SU-DHL-6 (cell line): Measurements from ENCODE around the gene CD83.

Source experiments
- H2AFZ ChIP-seq: fragments of 200-600 bp; sonication (generic); 2 replicates; pipeline ENCODE4 v1.6.1; 2014; ENCODE audit warnings: low read depth, mild to moderate bottlenecking, moderate library complexity, mixed read lengths, antibody characterized with exemption, low read length; ENCODE audit not compliant: severe bottlenecking
- H3F3A ChIP-seq: fragments of 200-600 bp; shearing (Covaris generic); 2 replicates; pipeline ENCODE4 v1.6.0; 2016; ENCODE audit warnings: antibody characterized with exemption, mild to moderate bottlenecking; ENCODE audit not compliant: insufficient read depth
- H3K27ac ChIP-seq: fragments of 200-600 bp; sonication (generic); 2 replicates; pipeline ENCODE4 v1.5.1; 2016; ENCODE audit warnings: low read depth, mild to moderate bottlenecking, low read length, moderate library complexity, mixed read lengths
- H3K27me3 ChIP-seq: fragments of 200-600 bp; sonication (generic), shearing (Covaris generic); 2 replicates; pipeline ENCODE4 v1.6.0; 2014; ENCODE audit warnings: mild to moderate bottlenecking, low read length
- H3K36me3 ChIP-seq: fragments of 200-600 bp; sonication (generic); 2 replicates; pipeline ENCODE4 v1.6.1; 2014; ENCODE audit warnings: mild to moderate bottlenecking, low read length, mixed read lengths
- H3K4me2 ChIP-seq: fragments of 300-600, 200-600 bp; shearing (Covaris generic), sonication (generic); 2 replicates; pipeline ENCODE4 v1.6.0; 2014; ENCODE audit warnings: low read length, low read depth, mild to moderate bottlenecking; ENCODE audit not compliant: poor library complexity, severe bottlenecking
- H3K4me3 ChIP-seq: fragments of 200-600 bp; sonication (generic); 2 replicates; pipeline ENCODE4 v1.5.1; 2014; ENCODE audit warnings: antibody characterized with exemption, low read length, mild to moderate bottlenecking, mixed read lengths; ENCODE audit not compliant: insufficient read depth, poor library complexity, severe bottlenecking
- H3K79me2 ChIP-seq: fragments of 200-600 bp; sonication (generic); 2 replicates; pipeline ENCODE4 v1.6.1; 2014; ENCODE audit warnings: mild to moderate bottlenecking, low read length, moderate library complexity; ENCODE audit not compliant: insufficient read depth
- H3K9ac ChIP-seq: fragments of 200-600 bp; sonication (generic); 2 replicates; pipeline ENCODE4 v1.7.0; 2014; ENCODE audit warnings: mild to moderate bottlenecking, low read length
- H3K9me2 ChIP-seq: fragments of 200-600 bp; sonication (generic); replicated peaks from 2 replicates; pipeline ENCODE4 v1.6.1; 2014; ENCODE audit warnings: low read length; ENCODE audit not compliant: insufficient read depth
- H3K9me3 ChIP-seq: fragments of 200-600 bp; sonication (generic); 2 replicates; pipeline ENCODE4 v1.6.1; 2014; ENCODE audit warnings: low read length, mixed read lengths; ENCODE audit not compliant: insufficient read depth
- H4K20me1 ChIP-seq: fragments of 200-600 bp; sonication (generic); 2 replicates; pipeline ENCODE4 v1.6.1; 2014; ENCODE audit warnings: low read depth, mild to moderate bottlenecking, antibody characterized with exemption, low read length, moderate library complexity, mixed read lengths
- CTCF ChIP-seq: fragments of 200-600 bp; sonication (generic); IDR thresholded peaks from one replicate; pipeline ENCODE4 v1.5.1; 2017; ENCODE audit warnings: antibody characterized with exemption, mild to moderate bottlenecking, low read length, moderate library complexity; ENCODE audit not compliant: insufficient read depth, poor library complexity, severe bottlenecking
- EZH2phosphoT487 ChIP-seq: fragments of 200-600 bp; sonication (generic), shearing (Covaris generic); conservative IDR thresholded peaks from 2 replicates; pipeline ENCODE4 v1.6.1; 2018; ENCODE audit warnings: mild to moderate bottlenecking, antibody characterized with exemption, low read length, moderate library complexity, mixed read lengths

CD83 gene

DNA sequence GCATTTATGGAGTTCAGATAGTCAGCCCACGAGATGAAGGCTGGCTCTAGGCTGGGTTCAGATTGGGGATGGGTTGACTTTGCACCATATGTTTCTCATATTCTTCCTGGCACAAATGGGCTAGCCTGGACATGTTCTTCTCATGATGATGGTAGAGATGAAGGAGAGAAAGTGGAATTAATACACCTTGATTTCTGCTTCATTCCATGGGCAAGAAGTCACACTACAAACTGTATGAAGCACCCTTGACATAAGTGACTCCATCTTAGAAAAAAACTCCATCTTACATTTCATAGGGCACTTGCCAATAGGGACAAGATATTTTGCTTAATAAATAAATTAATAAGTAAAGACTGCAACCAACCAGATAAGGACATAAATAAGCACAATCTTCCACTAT is 12.0 kb upstream of the CD83 start:
- peaks cover 12% of the 10 kb centered on the region for H3K9me3 ChIP-seq
- TF ChIP-seq EZH2phosphoT487 (no peak), CTCF (no peak)
- no peak overlapping the region for H3K9ac ChIP-seq
- H3K9me2 ChIP-seq = no peaks in the 10 kb centered on the region
- peaks cover 26% of the 10 kb centered on the region for H3F3A ChIP-seq
- peaks cover 10% of the 10 kb centered on the region; the same call in 1 of the 2 replicates for H3K36me3 ChIP-seq
- no peaks in the 10 kb centered on the region for H4K20me1 ChIP-seq
- H3K4me2 ChIP-seq = no peak overlapping the region
- H3K4me3 ChIP-seq = no peak overlapping the region
- H3K27me3 ChIP-seq = no peaks in the 10 kb centered on the region
- H2AFZ ChIP-seq = no peak overlapping the region
- no peaks in the 10 kb centered on the region for H3K79me2 ChIP-seq
- H3K27ac ChIP-seq = no peak overlapping the region

- Histone ChIP-seq H3K27me3 (no peaks in the 10 kb centered on the region), H3K4me2 (no peak overlapping the region), H3F3A (peaks cover 28% of the 10 kb centered on the region), H3K9me2 (no peaks in the 10 kb centered on the region), H3K36me3 (peaks cover 10% of the 10 kb centered on the region; the same call in 1 of the 2 replicates), H3K79me2 (no peaks in the 10 kb centered on the region), H3K4me3 (no peak overlapping the region), H3K9me3 (peaks cover 12% of the 10 kb centered on the region), H2AFZ (no peak overlapping the region), H3K9ac (no peak overlapping the region), H3K27ac (no peak overlapping the region), H4K20me1 (no peaks in the 10 kb centered on the region)
- no peak for TF ChIP-seq EZH2phosphoT487
- no peak for TF ChIP-seq CTCF
Observed at GRCh38 chr6:14107000-14107399, 10.6 kb upstream of the CD83 start.

DNA sequence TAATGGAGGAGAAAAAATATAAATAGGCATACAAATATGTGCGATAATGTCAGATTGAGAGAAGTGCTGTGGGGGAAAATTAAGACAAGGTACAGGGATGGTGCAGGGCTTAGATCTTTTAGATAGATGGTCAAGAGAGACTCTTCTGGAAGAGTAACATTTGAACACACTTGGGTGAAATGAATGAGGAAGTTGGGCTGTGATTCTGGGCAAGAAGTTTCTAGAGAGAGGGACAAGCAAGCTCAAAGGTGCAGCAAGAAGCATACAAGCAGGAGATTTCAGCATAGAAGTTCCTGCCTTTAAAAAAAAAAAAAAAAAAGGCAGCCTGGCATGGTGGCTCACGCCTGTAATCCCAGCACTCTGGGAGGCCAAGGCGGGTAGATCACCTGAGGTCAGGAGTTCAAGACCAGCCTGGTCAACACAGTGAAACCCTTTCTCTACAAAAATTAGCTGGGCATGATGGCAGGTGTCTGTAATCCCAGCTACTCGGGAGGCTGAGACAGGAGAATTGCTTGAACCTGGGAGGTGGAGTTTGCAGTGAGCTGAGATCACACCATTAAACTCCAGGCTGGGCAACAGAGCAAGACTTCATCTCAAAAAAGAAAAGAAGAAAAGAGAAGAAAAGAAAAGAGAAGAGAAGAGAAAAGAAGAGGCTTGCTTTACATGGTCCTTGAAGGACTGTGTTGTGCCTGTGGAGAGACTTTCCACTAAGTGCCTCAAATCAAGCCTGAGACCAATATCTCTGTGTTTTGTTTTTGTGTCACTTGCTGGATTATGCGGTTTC is 9.7 kb upstream of the CD83 start:
- H3K4me3 ChIP-seq = peak overlapping the region; percentile 25
- no peaks in the 10 kb centered on the region for H3K79me2 ChIP-seq
- H3K27me3 ChIP-seq = no peaks in the 10 kb centered on the region
- H3K27ac ChIP-seq = peak overlapping the region; percentile 65
- H4K20me1 ChIP-seq = no peaks in the 10 kb centered on the region
- H3K9ac ChIP-seq = peak overlapping the region; percentile 36
- H3K9me3 ChIP-seq = peaks cover 12% of the 10 kb centered on the region
- peaks cover 28% of the 10 kb centered on the region for H3F3A ChIP-seq
- peak overlapping the region; percentile 25 for H2AFZ ChIP-seq
- H3K4me2 ChIP-seq = peak overlapping the region; percentile 50
- peaks cover 10% of the 10 kb centered on the region; the same call in 1 of the 2 replicates for H3K36me3 ChIP-seq
- no peak for TF ChIP-seq EZH2phosphoT487
- TF ChIP-seq CTCF = no peak
- H3K9me2 ChIP-seq = no peaks in the 10 kb centered on the region
